PC-9 (cell line): Measurements from ENCODE around the gene CALR3. TPM values are rescaled to one million over a fixed set of nuclear protein-coding genes. Genes with fewer than 3 reads are reported as not detected.
A peak's percentile ranks its signal among the peaks of the same experiment; 100 is the strongest.
"Not testable (repeated sequence)": the region's sequence is repeated elsewhere in the genome, so short reads cannot be mapped to it uniquely, and the experiment has no call there.

ENCODE experiments used
- BruUV-seq: library from RNA; stranded (reverse); fragments of 400-500 nt; replicated peaks from 2 replicates; lab custom pipeline; 2021; lab: Mats Ljungman, UMichigan
- CTCF ChIA-PET: fragments of 300-600 bp; sonication (Branson Sonifier 250); formaldehyde crosslinking; loops from one replicate; lab custom pipeline; 2022; ENCODE audit warnings: antibody characterized with exemption; lab: Charles Lee
- POLR2A ChIA-PET: fragments of 300-600 bp; sonication (Branson Sonifier 250); formaldehyde crosslinking; loops from one replicate; lab custom pipeline; 2022; ENCODE audit warnings: antibody characterized with exemption; ENCODE audit not compliant: unreplicated experiment; lab: Charles Lee
- DNase-seq, 2 experiments: peaks; one replicate each; pipeline versions ENCODE4 v3.0.0 to v3.0.0-alpha.2; 2015 to 2022; ENCODE audit warnings: mixed read lengths in 1 of 2
- H2AFZ ChIP-seq: fragments of 200-600 bp; sonication (generic); 2 replicates; pipeline ENCODE4 v1.8.1; 2017; ENCODE audit warnings: antibody characterized with exemption
- H3F3A ChIP-seq: fragments of 200-600 bp; sonication (generic); 2 replicates; pipeline ENCODE4 v1.8.1; 2017; ENCODE audit warnings: antibody characterized with exemption, mild to moderate bottlenecking, low read depth; ENCODE audit not compliant: insufficient read depth
- H3K27ac ChIP-seq: fragments of 200-600 bp; sonication (generic); 2 replicates; pipeline ENCODE4 v1.6.1; 2016; ENCODE audit warnings: mixed run types
- H3K27me3 ChIP-seq: fragments of 200-600 bp; sonication (generic); 2 replicates; pipeline ENCODE4 v1.6.1; 2016; ENCODE audit warnings: low read depth, mixed run types; ENCODE audit not compliant: insufficient read depth
- H3K36me3 ChIP-seq: fragments of 200-600 bp; sonication (generic); 2 replicates; pipeline ENCODE4 v1.6.1; 2016; ENCODE audit warnings: low read depth, mixed run types
- H3K4me1 ChIP-seq: fragments of 200-600 bp; sonication (generic); replicated peaks from 2 replicates; pipeline ENCODE4 v1.6.1; 2016; ENCODE audit warnings: mixed run types; ENCODE audit not compliant: insufficient read depth
- H3K4me2 ChIP-seq: fragments of 200-600 bp; sonication (generic); 2 replicates; pipeline ENCODE4 v1.6.1; 2017; ENCODE audit warnings: mixed run types
- H3K4me3 ChIP-seq: fragments of 200-600 bp; sonication (generic); 2 replicates; pipeline ENCODE4 v1.6.1; 2016; ENCODE audit warnings: mixed run types
- H3K79me2 ChIP-seq: fragments of 200-600 bp; sonication (generic); 2 replicates; pipeline ENCODE4 v1.6.1; 2017; ENCODE audit warnings: low read depth, mixed run types
- H3K9me2 ChIP-seq: fragments of 200-600 bp; sonication (generic); 2 replicates; pipeline ENCODE4 v1.8.1; 2017; ENCODE audit warnings: mild to moderate bottlenecking; ENCODE audit not compliant: insufficient read depth
- H3K9me3 ChIP-seq: fragments of 200-600 bp; sonication (generic); 2 replicates; pipeline ENCODE4 v1.8.1; 2016; ENCODE audit warnings: low read depth; ENCODE audit not compliant: insufficient read depth
- H4K20me1 ChIP-seq: fragments of 200-600 bp; sonication (generic); 2 replicates; pipeline ENCODE4 v1.8.1; 2017; ENCODE audit not compliant: insufficient read depth
- CTCF ChIP-seq: fragments of 200-600 bp; sonication (generic); conservative IDR thresholded peaks from 2 replicates; pipeline ENCODE4 v1.6.1; 2017; ENCODE audit warnings: mixed run types, antibody characterized with exemption, mild to moderate bottlenecking, moderate library complexity
- EZH2 ChIP-seq: fragments of 200-600 bp; sonication (generic); IDR thresholded peaks from 2 replicates; pipeline ENCODE4 v1.8.0; 2017; ENCODE audit warnings: antibody characterized with exemption, low read depth
- intact Hi-C: fragments of 100-400 bp; cut with micrococcal nuclease; formaldehyde crosslinking; loops from one replicate; pipeline ENCODE4 v1.10.0; 2022; ENCODE audit not compliant: unreplicated experiment
- total RNA-seq: library from RNA; stranded (reverse); gene quantifications from 2 replicates; pipeline ENCODE4 v1.2.3, GENCODE V29; 2021

Gene CALR3
- total RNA-seq, 1 experiment from 2014 or later, result not detected

GRCh38 chr19:16516923-16517610 lies 21.1 kb upstream of the CALR3 start:
- Histone ChIP-seq H3K27ac (no peak overlapping the region), H3K27me3 (no peaks in the 10 kb centered on the region), H3K9me2 (no peaks in the 10 kb centered on the region), H3K79me2 (no peaks in the 10 kb centered on the region), H2AFZ (no peak overlapping the region), H3K4me1 (no peaks in the 10 kb centered on the region), H3K4me3 (no peak overlapping the region), H3K4me2 (no peak overlapping the region), H4K20me1 (peaks cover 47% of the 10 kb centered on the region), H3F3A (peaks cover 44% of the 10 kb centered on the region), H3K36me3 (peaks cover 13% of the 10 kb centered on the region; the same call in 1 of the 2 replicates), H3K9me3 (no peaks in the 10 kb centered on the region)
- POLR2A ChIA-PET, result no interaction called here
- intact Hi-C loops, result no loop called here
- no peak for DNase-seq
- TF ChIP-seq EZH2 (no peak), CTCF (no peak)
- CTCF ChIA-PET, result interaction anchor here (0.6 kb wide), 1 partner anchor 278 kb away, joined by 7 read pairs; no protein-coding TSS in a partner anchor
- BruUV-seq, result no TSS peak

GRCh38 chr19:16516381-16516780 lies 20.4 kb upstream of the CALR3 start:
- Histone ChIP-seq H3K36me3 (peaks cover 13% of the 10 kb centered on the region; the same call in 1 of the 2 replicates), H3K4me1 (no peaks in the 10 kb centered on the region), H2AFZ (no peak overlapping the region), H3K9me3 (no peaks in the 10 kb centered on the region), H3K4me3 (no peak overlapping the region), H3K4me2 (no peak overlapping the region), H3K27ac (no peak overlapping the region), H3K27me3 (no peaks in the 10 kb centered on the region), H4K20me1 (peaks cover 41% of the 10 kb centered on the region), H3F3A (peaks cover 44% of the 10 kb centered on the region), H3K9me2 (no peaks in the 10 kb centered on the region), H3K79me2 (no peaks in the 10 kb centered on the region)
- intact Hi-C loops, result no loop called here
- CTCF ChIA-PET, result no interaction called here
- BruUV-seq, result no TSS peak
- TF ChIP-seq CTCF (no peak), EZH2 (no peak)
- no peak for DNase-seq
- POLR2A ChIA-PET, result no interaction called here

DNA sequence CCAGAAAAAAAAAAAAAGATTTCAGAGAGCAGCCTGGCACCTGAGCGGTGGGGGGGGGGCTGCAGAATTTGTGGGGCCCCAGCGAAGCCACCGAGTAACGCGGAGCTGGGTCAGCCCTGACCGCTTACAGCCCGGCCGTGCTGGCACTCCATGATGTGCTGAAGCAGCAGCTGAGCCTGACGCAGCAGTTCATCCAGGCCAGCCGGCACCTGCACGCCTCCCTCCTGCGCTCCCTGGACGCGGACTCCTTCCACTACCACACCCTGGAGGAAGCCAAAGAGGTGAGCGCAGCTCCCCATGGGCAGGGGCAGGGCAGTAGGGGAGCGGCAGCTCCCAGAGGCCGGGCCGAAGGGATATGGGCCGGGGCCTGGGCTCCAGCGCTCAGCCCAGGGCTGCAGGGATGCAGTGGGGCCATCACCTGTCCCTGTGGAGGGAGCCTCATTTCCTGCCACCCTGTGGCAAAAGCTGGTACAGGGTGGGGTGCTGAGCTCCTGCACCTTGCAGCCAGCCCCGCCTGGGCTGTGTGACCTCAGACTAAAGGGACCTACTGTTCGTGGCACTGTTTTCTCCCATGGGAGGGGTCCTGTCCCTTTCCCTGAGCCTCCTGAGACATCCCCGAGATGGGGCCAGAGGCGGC lies 18.5 kb upstream of the CALR3 start:
- H3K27ac ChIP-seq, result no peak overlapping the region
- H2AFZ ChIP-seq, result no peak overlapping the region
- no peaks in the 10 kb centered on the region for H3K4me1 ChIP-seq
- no peak overlapping the region for H3K4me3 ChIP-seq
- intact Hi-C loops, result no loop called here
- ChIA-PET POLR2A (interaction anchor here (0.9 kb wide), 1 partner anchor 317 kb away, joined by 4 read pairs; no protein-coding TSS in a partner anchor), CTCF (no interaction called here)
- peaks cover 13% of the 10 kb centered on the region; the same call in 1 of the 2 replicates for H3K36me3 ChIP-seq
- TF ChIP-seq EZH2, result no peak
- TF ChIP-seq CTCF, result 0 out of 2 replicates have a peak, but pooled peaks have one; percentile 23
- H3K4me2 ChIP-seq, result no peak overlapping the region
- peaks cover 30% of the 10 kb centered on the region for H4K20me1 ChIP-seq
- H3K9me3 ChIP-seq, result no peaks in the 10 kb centered on the region
- BruUV-seq, result no TSS peak
- DNase-seq, result no peak
- H3K9me2 ChIP-seq, result no peaks in the 10 kb centered on the region
- no peaks in the 10 kb centered on the region for H3K79me2 ChIP-seq
- H3K27me3 ChIP-seq, result no peaks in the 10 kb centered on the region
- peaks cover 37% of the 10 kb centered on the region for H3F3A ChIP-seq

- CTCF ChIA-PET, H3K27ac ChIP-seq, BruUV-seq, DNase-seq, H3K27me3 ChIP-seq, H3K4me1 ChIP-seq, H2AFZ ChIP-seq, intact Hi-C loops, H3K79me2 ChIP-seq, H3K4me2 ChIP-seq, H3K9me3 ChIP-seq, H3K36me3 ChIP-seq, H3K4me3 ChIP-seq, POLR2A ChIA-PET, H3K9me2 ChIP-seq: not testable (repeated sequence)
- peaks cover 18% of the 10 kb centered on the region for H3F3A ChIP-seq
- peaks cover 16% of the 10 kb centered on the region for H4K20me1 ChIP-seq
Measured at GRCh38 chr19:16512611-16513010, 16.6 kb upstream of the CALR3 start.
